GM10266 (cell line): ENCODE measurements around the gene KRTAP22-1.

Experiments used
- DNase-seq: peaks from one replicate; pipeline ENCODE4 v3.0.0; 2012; ENCODE audit errors: extremely low spot score
- CTCF ChIP-seq: IDR thresholded peaks from 2 replicates; pipeline ENCODE4 v1.5.1; 2012; ENCODE audit warnings: mild to moderate bottlenecking, low read depth; ENCODE audit not compliant: control insufficient read depth, insufficient read depth; ENCODE audit errors: missing control alignments

KRTAP22-1 gene

GRCh38 chr21:30563630-30564029 lies 37.3 kb upstream of the KRTAP22-1 start:
- no peak for TF ChIP-seq CTCF
- DNase-seq: no peak

- no peak for DNase-seq
Measured at GRCh38 chr21:30567617-30568016, 33.3 kb upstream of the KRTAP22-1 start.

GRCh38 chr21:30577766-30578165 lies 23.1 kb upstream of the KRTAP22-1 start:
- TF ChIP-seq CTCF: no peak
- no peak for DNase-seq

More at GRCh38 chr21:30567617-30568016, 33.3 kb upstream of the KRTAP22-1 start:
- TF ChIP-seq CTCF: no peak

GRCh38 chr21:30579346-30579745 lies 21.5 kb upstream of the KRTAP22-1 start:
- DNase-seq: no peak
- no peak for TF ChIP-seq CTCF

GRCh38 chr21:30580132-30580531 lies 20.8 kb upstream of the KRTAP22-1 start:
- no peak for TF ChIP-seq CTCF
- no peak for DNase-seq

- no peak for DNase-seq
- TF ChIP-seq CTCF: no peak
Measured at GRCh38 chr21:30582870-30583269, 18.0 kb upstream of the KRTAP22-1 start.

- TF ChIP-seq CTCF: no peak
- DNase-seq: no peak
Measured at GRCh38 chr21:30590297-30590696, 10.6 kb upstream of the KRTAP22-1 start, which contains the start of gene KRTAP22-2. Gene KRTAP22-2, minus strand, starts transcription at chr21:30590397.
